GM23338 (cell line): ENCODE results near the gene MAVS. TPM values are rescaled to one million over a fixed set of nuclear protein-coding genes. Genes with fewer than 3 reads are reported as not detected.
A peak's percentile ranks its signal among the peaks of the same experiment; 100 is the strongest.

Experiments
- ATAC-seq: fragments of 200-7000 bp; cut with Tn5 transposase; 3 replicates; pipeline ENCODE4 v1.9.1; 2020
- DNase-seq: peaks from one replicate; pipeline ENCODE4 v3.0.0-alpha.2; 2015; ENCODE audit warnings: low spot score
- H2AFZ ChIP-seq: fragments of 200-600 bp; sonication (generic); 2 replicates; pipeline ENCODE4 v1.8.0; 2016; ENCODE audit warnings: antibody characterized with exemption, mild to moderate bottlenecking, moderate library complexity
- H3F3A ChIP-seq: fragments of 200-600 bp; sonication (generic); replicated peaks from 2 replicates; pipeline ENCODE4 v1.8.0; 2017; ENCODE audit warnings: antibody characterized with exemption, mixed run types, low read depth
- H3K27ac ChIP-seq: fragments of 200-600 bp; sonication (generic); 2 replicates; pipeline ENCODE4 v1.6.1; 2016; ENCODE audit warnings: low read depth
- H3K27me3 ChIP-seq: fragments of 200-600 bp; sonication (generic); 2 replicates; pipeline ENCODE4 v1.8.0; 2016; ENCODE audit warnings: mild to moderate bottlenecking, mixed run types, moderate library complexity; ENCODE audit not compliant: insufficient read depth
- H3K36me3 ChIP-seq: fragments of 200-600 bp; sonication (generic); 2 replicates; pipeline ENCODE4 v1.8.0; 2016; ENCODE audit warnings: mild to moderate bottlenecking; ENCODE audit not compliant: insufficient read depth
- H3K4me1 ChIP-seq: fragments of 200-600 bp; sonication (generic); 2 replicates; pipeline ENCODE4 v1.8.0; 2016; ENCODE audit warnings: mild to moderate bottlenecking, moderate library complexity; ENCODE audit not compliant: insufficient read depth
- H3K4me2 ChIP-seq: fragments of 200-600 bp; sonication (generic); 2 replicates; pipeline ENCODE4 v1.7.1; 2017; ENCODE audit warnings: mixed run types
- H3K4me3 ChIP-seq: fragments of 200-600 bp; sonication (generic); 2 replicates; pipeline ENCODE4 v1.6.1; 2016; ENCODE audit warnings: mixed run types
- H3K79me2 ChIP-seq: fragments of 200-600 bp; sonication (generic); replicated peaks from 2 replicates; pipeline ENCODE4 v1.8.0; 2017; ENCODE audit warnings: mild to moderate bottlenecking; ENCODE audit not compliant: insufficient read depth
- H3K9me2 ChIP-seq: fragments of 200-600 bp; sonication (generic); 2 replicates; pipeline ENCODE4 v1.8.0; 2017; ENCODE audit not compliant: insufficient read depth
- H4K20me1 ChIP-seq: fragments of 200-600 bp; sonication (generic); replicated peaks from 2 replicates; pipeline ENCODE4 v1.8.0; 2017; ENCODE audit warnings: mild to moderate bottlenecking; ENCODE audit not compliant: insufficient read depth
- H3K27ac Mint-ChIP-seq: 2 replicates; pipeline ENCODE4 v1.8.0; 2020; ENCODE audit warnings: inconsistent platforms, mild to moderate bottlenecking, moderate library complexity, mixed read lengths
- H3K27me3 Mint-ChIP-seq: 3 replicates; pipeline ENCODE4 v1.8.0; 2022; ENCODE audit warnings: low read depth, mild to moderate bottlenecking, moderate library complexity, mixed read lengths, inconsistent platforms; ENCODE audit not compliant: insufficient read depth, poor library complexity
- H3K36me3 Mint-ChIP-seq: 3 replicates; pipeline ENCODE4 v1.8.0; 2021; ENCODE audit warnings: low read depth, mild to moderate bottlenecking, inconsistent platforms, moderate library complexity, mixed read lengths
- H3K4me1 Mint-ChIP-seq: 3 replicates; pipeline ENCODE4 v1.8.0; 2020; ENCODE audit warnings: mild to moderate bottlenecking, inconsistent platforms, mixed read lengths
- H3K4me3 Mint-ChIP-seq: 3 replicates; pipeline ENCODE4 v1.8.0; 2021; ENCODE audit warnings: moderate library complexity, mild to moderate bottlenecking, inconsistent platforms, mixed read lengths
- H3K9me3 Mint-ChIP-seq: 3 replicates; pipeline ENCODE4 v1.8.0; 2020; ENCODE audit warnings: moderate library complexity, mild to moderate bottlenecking, inconsistent platforms, mixed read lengths
- CREB1 ChIP-seq: fragments of 250-450 bp; sonication (Bioruptor Pico); IDR thresholded peaks from 2 replicates; pipeline ENCODE4 v1.5.0; 2020; ENCODE audit warnings: low read depth, mild to moderate bottlenecking, moderate library complexity
- CTCF ChIP-seq, 2 experiments: fragments of 200-600 bp in 1 of 2; sonication (generic) in 1 of 2; conservative IDR thresholded peaks; 2 replicates each; pipeline versions ENCODE4 v1.5.1 to v1.6.1; 2016 to 2017; ENCODE audit warnings: antibody characterized with exemption in 2 of 2, low read depth in 2 of 2, mild to moderate bottlenecking in 2 of 2, moderate library complexity in 1 of 2
- ETS1 ChIP-seq: IDR thresholded peaks from 2 replicates; pipeline ENCODE4 v1.6.1; 2016; ENCODE audit warnings: antibody characterized with exemption
- EZH2 ChIP-seq: fragments of 200-600 bp; sonication (generic); IDR thresholded peaks from one replicate; pipeline ENCODE4 v1.8.0; 2017; ENCODE audit warnings: antibody characterized with exemption, mild to moderate bottlenecking, low read depth; ENCODE audit not compliant: unreplicated experiment
- EZH2phosphoT487 ChIP-seq: fragments of 200-600 bp; sonication (generic); IDR thresholded peaks from one replicate; pipeline ENCODE4 v1.8.1; 2018; ENCODE audit warnings: antibody characterized with exemption; ENCODE audit not compliant: unreplicated experiment
- JUNB ChIP-seq: IDR thresholded peaks from one replicate; pipeline ENCODE4 v1.6.1; 2016; ENCODE audit warnings: antibody characterized with exemption; ENCODE audit not compliant: unreplicated experiment
- NANOG ChIP-seq: IDR thresholded peaks from 2 replicates; pipeline ENCODE4 v1.6.1; 2016; ENCODE audit warnings: antibody characterized with exemption, borderline replicate concordance
- POLR2AphosphoS5 ChIP-seq: IDR thresholded peaks from 2 replicates; pipeline ENCODE4 v1.6.1; 2016; ENCODE audit warnings: antibody characterized with exemption, low read depth
- REST ChIP-seq: IDR thresholded peaks from one replicate; pipeline ENCODE4 v1.6.1; 2018; ENCODE audit warnings: antibody characterized with exemption; ENCODE audit not compliant: unreplicated experiment
- STAT1 ChIP-seq: IDR thresholded peaks from one replicate; pipeline ENCODE4 v1.6.1; 2016; ENCODE audit warnings: antibody characterized with exemption; ENCODE audit not compliant: unreplicated experiment
- ZNF114 ChIP-seq: fragments of 250-450 bp; sonication (Bioruptor Pico); IDR thresholded peaks from 2 replicates; pipeline ENCODE4 v1.5.0; 2020; ENCODE audit warnings: mild to moderate bottlenecking, moderate library complexity
- ZNF331 ChIP-seq: fragments of 250-450 bp; sonication (Bioruptor Pico); IDR thresholded peaks from 2 replicates; pipeline ENCODE4 v1.5.0; 2020; ENCODE audit warnings: low read depth, mild to moderate bottlenecking, moderate library complexity
- ZNF462 ChIP-seq: fragments of 250-450 bp; sonication (Bioruptor Pico); IDR thresholded peaks from 2 replicates; pipeline ENCODE4 v1.5.0; 2020; ENCODE audit warnings: mild to moderate bottlenecking, moderate library complexity
- polyA plus RNA-seq: library from polyadenylated mRNA; unstranded; fragments of >200 nt; fragmentation: Nextera tagmentation; extraction: Ambion mirVana; gene quantifications from 2 replicates; pipeline ENCODE4 v1.2.1, GENCODE V29; 2016
- total RNA-seq: library from RNA; depleted of rRNA; stranded (reverse); fragments of >200 nt; shearing (Covaris generic); gene quantifications from 2 replicates; pipeline ENCODE4 v1.2.3, GENCODE V29; 2014

Gene MAVS
- total and polyA plus RNA-seq, 2 experiments from 2014 or later: 5.2 to 21.8 TPM

- peaks cover 90% of the 10 kb centered on the region for H4K20me1 ChIP-seq
- H3K9me3 Mint-ChIP-seq: no peaks in the 10 kb centered on the region
- no peak for ATAC-seq
These were observed 67.8 kb downstream of the MAVS start for GRCh38 chr20:3914446-3914845.

More at GRCh38 chr20:3914446-3914845, 67.8 kb downstream of the MAVS start:
- Mint-ChIP-seq H3K27me3 (peaks cover 8% of the 10 kb centered on the region), H3K27ac (peak overlapping the region; percentile 90; the same call in 1 of the 2 replicates), H3K4me1 (no peaks in the 10 kb centered on the region), H3K4me3 (no peak overlapping the region), H3K36me3 (peaks cover 95% of the 10 kb centered on the region)
- Histone ChIP-seq H3K4me3 (no peak overlapping the region), H2AFZ (no peak overlapping the region), H3K36me3 (peaks cover 75% of the 10 kb centered on the region), H3K4me2 (no peak overlapping the region), H3K27ac (0 out of 2 replicates have a peak overlapping the region, but pooled peaks have one; percentile 19), H3K79me2 (peaks cover 98% of the 10 kb centered on the region), H3F3A (peaks cover 28% of the 10 kb centered on the region; the same call in 1 of the 2 replicates), H3K9me2 (no peaks in the 10 kb centered on the region), H3K27me3 (no peaks in the 10 kb centered on the region), H3K4me1 (no peaks in the 10 kb centered on the region)
- TF ChIP-seq STAT1 (no peak), POLR2AphosphoS5 (no peak), CREB1 (CRISPR knock-in tag) (no peak), NANOG (no peak), ZNF462 (CRISPR knock-in tag) (no peak), ZNF331 (no peak), CTCF (conservative IDR thresholded peaks at IDR 0.05; ENCODE audit: low read depth in 2 of 2) (no peak), REST (no peak), ETS1 (no peak), EZH2phosphoT487 (no peak), JUNB (no peak), EZH2 (no peak), ZNF114 (CRISPR knock-in tag) (no peak)
- no peak for DNase-seq
